NCI-H128 (cell line): ENCODE measurements around the gene TMEM106A.
"Not testable (repeated sequence)": the region's sequence is repeated elsewhere in the genome, so short reads cannot be mapped to it uniquely, and the experiment has no call there.

Experiments
- DNase-seq: peaks from one replicate; lab custom pipeline; 2025; ENCODE audit not compliant: unreplicated experiment; lab: John Stamatoyannopoulos, UW

The TMEM106A gene

DNA sequence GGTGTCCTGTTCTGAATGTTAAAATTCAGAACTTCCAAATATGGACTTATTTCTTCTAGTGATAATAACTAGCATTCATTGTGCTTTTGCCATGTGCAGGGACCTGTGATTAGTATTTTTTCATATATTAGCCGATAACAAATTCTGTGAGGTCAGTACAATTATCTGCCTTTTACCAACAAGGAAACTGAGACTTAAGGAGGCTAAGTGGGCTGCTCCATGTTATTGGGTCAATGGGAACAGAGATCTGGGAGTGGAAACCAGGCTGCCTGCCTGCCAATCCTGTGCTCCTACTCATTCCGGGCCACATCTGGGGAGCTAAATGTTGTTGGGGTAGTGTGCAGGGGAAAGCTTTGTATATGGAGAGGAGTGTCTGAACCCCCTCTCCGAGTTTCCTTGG is 3.7 kb downstream of the TMEM106A start:
- no peak for DNase-seq

DNA sequence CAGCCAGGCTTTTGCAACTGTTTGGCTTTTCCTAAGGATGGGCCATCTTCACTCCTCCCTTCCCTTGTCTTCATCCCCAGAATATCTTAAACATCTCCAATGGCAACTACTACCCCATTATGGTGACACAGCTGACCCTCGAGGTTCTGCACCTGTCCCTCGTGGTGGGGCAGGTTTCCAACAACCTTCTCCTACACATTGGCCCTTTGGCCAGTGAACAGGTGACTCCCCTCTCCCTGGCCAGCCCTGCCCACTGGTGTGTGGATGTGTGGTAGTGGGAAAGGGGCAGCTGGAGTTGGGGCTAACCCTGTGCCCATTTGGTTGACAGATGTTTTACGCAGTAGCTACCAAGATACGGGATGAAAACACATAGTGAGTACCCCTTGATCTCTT is 4.7 kb downstream of the TMEM106A start:
- DNase-seq, result no peak

DNA sequence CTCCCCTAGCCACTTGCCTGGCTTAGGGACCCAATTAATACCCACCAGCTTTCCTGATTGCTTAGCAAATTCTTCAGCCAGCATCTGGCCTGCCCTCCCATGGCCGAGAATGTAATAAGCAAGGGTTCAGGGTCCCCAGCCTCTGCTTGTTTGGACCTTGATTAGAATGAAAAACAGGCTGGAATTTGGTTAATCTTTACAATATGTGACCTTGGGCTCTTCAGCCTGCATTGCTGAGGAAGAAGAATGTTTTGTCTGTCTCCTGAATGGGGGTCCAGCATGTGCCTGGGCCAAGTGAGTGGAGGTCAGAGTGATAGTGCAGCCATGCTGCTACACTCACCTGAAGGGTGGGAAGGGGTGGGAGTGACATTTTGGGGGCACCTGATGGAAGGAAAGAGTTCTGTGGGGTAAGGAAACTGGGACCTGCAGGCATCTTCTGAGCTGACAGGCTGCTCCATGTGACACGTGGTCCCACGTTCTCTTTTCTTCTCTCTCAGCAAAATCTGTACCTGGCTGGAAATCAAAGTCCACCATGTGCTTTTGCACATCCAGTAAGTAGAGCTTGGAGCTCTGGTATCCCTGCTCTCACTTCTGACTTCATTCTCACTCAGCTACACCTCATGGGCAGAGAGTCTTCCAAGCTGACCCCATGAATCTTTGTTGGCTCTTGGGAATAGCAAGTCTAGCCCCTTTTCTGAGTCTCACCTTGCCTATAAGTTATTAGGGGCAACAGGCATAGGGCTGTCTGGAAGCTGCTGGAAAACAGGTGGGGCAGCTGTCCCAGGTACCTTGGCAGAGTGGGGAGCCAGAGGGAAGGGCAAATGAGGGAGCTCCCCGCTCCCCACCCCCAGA is 5.3 kb downstream of the TMEM106A start:
- no peak for DNase-seq

DNA sequence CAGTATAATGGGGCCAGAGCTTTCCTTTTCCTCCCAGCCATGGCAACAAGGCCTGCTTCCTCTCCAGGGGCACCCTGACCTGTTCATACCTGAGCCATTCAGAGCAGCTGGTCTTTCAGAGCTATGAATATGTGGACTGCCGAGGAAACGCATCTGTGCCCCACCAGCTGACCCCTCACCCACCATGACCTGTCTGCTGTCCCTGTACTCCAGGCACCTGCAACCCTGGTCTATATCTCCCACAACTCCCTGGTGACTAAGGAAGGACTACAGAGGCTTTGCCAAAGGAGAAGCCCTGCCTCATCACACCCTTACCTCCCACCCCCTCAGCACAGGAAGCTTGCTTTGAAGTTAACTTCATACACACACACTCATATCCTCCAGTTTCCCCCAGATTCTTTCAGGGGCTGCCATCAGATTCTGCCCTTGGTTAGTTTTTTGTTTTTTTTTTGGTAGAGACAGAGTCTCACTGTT is 6.0 kb downstream of the TMEM106A start:
- DNase-seq, result no peak

DNA sequence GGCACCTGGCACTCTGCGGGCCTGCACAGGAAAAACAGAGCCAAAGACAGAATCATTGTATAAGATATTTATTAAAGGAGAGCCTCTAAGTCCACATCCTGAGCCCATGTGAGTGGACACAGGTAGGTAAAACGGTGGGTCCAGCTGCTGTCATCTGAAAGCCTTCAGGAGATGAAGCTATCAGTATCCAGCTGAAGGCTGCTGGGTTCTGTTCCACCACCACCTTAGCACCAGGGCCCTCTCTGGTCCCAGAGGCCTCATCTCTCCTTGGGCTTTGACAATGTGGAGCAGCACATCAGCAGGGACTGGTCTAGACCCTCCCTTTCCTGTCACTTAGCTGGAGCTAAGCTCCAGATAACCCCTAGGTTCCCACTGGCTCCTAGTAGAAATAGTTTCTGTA is 7.3 kb downstream of the TMEM106A start:
- no peak for DNase-seq

DNA sequence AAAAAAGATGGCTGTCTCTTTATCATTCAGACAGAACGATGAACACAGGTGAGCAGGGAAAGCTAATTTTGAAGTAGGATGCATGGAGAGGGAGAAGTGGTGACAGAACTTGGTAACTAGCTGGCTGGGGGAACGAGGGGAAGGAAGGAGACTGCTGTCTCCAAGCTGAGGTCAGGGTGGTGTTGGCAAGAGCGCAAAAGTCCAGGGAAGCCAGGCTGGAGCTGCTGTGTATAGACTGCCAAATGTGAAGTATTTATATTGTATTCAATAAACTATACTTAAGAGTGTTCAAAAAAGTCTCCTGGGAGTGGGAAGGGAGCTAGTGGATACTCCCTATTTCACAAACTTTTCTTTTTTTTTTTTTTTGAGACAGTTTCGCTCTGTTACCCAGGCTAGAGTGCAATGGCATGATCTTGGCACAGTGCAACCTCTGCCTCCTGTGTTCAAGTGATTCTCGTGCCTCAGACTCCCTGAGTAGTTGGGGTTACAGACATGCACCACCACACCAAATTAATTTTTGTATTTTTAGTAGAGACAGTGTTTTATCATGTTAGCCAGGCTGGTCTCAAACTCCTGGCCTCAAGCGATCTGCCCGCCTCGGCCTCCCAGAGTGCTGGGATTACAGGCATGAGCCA is 8.2 kb downstream of the TMEM106A start:
- DNase-seq, result no peak

DNA sequence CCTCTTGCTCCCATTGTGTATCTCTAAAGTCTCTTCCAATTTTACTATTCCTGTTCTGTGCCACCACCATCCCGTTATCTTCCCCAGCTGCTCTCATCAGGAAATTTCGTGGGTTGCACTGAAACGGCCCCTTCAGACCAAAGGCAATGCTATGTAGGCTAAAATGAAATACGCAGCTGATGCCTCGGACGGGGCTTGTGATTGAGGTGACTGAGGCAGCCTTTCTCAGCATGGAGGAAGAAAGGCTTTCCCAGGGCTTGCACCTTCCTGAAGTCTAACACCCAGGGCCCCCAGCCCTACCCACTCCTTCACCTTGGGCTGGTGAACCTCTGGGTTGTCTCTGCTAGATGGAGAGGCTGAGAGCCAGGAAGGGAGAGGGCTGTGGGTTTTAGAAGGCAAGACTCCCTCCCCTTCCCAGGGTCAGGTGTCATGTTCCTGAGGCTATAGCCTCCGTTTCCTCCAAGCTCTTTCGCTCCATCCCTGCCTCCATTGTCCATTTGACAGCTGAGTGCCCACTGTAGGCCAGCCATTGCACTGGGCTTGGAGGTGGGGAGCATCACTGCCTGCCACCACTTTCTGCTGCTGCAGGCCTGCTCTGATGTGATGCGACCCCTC is 8.9 kb downstream of the TMEM106A start:
- DNase-seq, result no peak

DNA sequence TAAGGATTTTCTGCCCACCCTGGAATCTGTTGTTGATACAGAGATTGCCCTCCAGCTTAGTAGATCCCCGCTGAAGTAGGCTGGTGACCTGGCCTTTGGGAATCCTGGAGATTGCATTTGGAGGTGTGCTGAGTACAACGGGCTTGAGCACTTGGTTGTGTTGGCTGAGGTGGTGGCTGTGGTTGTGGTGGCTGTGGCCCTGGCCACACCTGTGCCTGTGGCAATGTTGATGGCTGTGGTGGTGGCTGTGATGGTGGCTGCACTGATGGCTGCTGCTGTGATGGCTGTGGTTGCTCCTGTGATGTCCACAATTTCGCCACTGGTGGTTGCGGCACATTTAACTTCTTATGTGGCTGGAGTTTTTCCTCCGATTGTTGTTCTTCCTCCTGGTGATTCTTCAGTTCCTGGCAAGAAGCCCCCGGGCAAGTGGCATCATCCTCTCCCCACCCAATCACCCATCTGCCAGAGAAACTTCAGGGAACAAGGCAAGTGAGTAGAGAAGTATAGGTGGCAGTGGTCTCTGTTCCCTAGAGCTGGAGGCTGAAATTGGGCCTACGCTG is 12.6 kb downstream of the TMEM106A start:
- DNase-seq, result no peak

DNA sequence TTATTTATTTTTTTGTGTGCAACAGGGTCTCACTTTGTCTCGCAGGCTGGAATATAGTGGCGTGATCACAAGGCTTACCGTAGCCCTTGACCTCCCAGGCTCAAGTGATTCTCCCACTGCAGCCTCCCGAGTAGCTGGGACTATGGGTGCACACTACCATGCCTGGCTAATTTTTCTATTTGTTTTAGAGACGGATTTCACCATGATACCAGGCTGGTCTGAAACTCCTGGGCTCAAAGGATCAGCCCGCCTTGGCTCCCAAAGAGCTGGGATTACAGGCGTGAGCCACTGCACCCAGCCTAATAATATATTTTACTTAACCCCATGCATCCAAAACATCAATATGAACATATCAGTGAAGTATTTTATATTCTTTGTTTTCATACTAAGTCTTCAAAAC is 14.7 kb downstream of the TMEM106A start:
- no peak for DNase-seq

DNA sequence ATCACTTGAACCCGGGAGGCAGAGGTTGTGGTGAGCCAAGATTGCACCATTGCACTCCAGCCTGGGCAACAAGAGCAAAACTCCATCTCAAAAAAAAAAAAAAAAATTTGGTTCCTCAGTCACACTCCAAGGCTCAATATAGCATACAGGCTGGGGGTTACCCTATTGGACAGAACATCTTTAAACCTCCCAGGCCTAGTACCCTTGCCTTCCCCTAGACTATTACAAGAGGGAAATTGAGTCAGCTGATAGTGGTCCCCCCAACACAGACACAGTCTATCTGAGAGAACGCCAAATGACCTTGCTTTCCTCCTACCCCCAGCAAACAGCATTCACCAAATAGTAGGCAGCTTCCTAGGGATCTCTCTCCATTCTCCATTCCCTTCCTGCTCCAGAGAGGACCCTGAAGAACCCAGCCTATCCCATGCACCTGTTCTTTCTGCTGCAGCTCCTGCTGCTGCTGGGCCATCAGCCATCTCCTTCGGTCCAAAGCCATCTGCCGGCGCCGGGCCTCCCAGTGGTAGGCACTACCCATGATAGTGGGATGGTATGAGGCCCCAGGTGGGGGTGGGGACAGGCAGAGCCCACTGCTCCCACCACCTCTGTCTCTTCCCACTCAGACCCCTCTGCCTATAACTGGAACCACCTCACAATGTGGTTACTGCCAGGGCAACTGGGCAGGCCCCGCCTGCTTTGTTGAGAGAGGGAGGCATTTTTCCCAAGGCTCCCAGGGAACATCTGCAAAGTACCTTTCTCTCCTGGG is 16.5 kb downstream of the TMEM106A start, which contains the start of gene CCDC200:
Gene CCDC200, minus strand, starts transcription at position 604 of the 763 bp plus-strand sequence. Its CDS starts 69 bp downstream, at position 535.
- DNase-seq, result not testable (repeated sequence)

DNA sequence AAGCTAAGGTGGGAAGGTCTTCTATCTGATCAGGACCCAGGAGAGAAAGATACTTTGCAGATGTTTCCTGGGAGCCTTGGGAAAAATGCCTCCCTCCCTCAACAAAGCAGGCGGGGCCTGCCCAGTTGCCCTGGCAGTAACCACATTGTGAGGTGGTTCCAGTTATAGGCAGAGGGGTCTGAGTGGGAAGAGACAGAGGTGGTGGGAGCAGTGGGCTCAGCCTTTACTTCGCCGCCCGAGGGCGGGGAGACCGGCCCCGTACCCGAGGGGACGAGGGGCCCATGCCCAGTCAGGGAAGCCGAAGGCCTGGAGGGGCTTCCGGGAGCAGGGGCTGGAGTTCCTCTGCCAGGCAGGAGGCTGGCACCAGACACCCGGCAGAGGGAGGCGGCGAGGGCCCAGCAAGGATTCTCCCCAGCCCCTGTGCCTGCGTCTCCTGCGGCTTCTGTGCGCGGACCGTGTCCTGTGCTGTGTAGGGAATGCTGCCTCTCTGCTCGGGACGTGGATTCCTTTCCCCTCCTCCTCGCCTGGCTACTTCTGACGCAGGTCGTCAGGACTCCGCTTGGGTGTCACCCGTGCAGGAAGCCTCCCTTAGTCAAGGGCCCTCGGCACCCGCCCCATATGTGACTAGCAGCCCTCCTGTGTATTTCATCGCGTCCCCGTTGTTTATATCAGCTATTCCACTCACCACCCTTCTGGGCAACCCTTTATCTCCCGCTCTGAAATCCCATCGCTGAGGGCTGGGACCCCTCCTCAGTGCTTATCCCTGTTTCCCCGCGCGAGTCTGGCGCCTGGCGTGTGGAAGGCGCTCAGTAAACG is 19.7 kb downstream of the TMEM106A start:
- not testable (repeated sequence) for DNase-seq

DNA sequence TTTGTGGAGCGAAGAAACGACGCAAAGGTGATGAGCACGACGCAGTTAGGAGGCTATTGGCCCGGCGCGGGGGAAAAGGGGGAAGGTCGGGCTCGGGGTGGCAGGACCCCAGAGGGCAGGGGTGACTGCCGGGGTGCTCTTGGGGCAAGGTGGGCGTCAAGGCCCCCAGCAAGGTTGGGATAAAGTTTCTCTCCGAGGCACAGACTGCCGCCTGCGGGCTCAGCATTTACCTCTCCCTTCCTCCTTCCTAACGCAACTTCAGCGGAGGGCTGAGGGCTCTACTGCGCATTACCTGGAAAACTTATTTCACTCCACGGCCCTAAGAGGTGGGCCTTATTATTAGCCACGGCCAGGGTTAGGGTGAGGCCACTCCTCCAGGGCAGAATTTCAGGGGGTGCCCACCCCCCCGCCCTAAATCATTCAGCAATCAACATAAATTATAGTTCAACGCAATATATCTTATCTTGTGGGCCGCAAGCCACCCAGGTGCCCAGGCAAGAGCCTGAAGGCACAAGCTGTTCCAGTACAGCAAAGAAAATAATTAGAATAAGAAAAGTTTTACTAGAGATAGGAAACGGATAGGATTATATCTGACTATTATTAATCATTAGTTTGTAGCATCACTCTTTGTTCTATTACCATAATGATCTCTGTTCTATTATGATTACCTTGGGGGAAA is 20.5 kb downstream of the TMEM106A start:
- DNase-seq, result not testable (repeated sequence)

DNA sequence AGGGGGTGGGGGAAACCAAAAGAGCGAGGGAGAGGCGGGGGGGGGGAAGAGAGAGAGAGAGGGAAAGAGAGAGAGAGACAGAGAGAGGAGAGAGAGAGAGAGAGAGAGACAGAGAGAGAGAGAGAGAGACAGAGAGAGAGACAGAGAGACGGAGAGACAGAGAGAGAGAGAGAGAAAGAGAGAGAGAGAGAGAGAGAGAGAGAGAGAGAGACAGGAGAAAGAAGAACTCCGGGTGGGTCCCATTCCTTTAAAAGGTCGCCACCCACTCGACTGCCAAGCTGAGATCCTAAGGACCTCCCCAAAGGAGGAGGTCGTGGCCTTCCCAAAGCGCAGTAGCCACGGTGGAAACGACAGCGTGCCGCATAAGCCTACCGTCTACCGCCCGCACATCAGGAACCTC is 21.6 kb downstream of the TMEM106A start:
- not testable (repeated sequence) for DNase-seq

DNA sequence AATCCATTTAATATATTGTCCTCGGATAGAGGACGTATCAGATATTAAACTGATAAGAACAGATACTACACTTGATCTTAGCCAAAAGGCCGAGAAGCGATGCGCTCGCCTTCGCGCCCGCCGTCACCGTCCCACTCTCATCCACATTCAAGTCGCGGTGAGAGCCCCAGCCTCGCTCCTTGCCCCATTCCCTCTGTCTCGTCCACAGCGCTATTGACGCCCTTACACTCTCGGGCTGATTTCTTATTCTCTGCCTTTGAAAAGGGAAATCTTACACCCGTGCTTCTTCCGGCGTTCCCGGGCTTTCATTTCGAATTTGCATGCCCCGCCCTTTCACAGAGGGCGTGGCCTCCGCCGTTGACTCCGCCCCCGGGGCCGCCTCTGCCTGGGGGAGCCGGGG is 22.2 kb downstream of the TMEM106A start, which contains the start of gene RNU2-1:
Gene RNU2-1, minus strand, starts transcription at position 101 of the 400 bp plus-strand sequence.
- not testable (repeated sequence) for DNase-seq

DNA sequence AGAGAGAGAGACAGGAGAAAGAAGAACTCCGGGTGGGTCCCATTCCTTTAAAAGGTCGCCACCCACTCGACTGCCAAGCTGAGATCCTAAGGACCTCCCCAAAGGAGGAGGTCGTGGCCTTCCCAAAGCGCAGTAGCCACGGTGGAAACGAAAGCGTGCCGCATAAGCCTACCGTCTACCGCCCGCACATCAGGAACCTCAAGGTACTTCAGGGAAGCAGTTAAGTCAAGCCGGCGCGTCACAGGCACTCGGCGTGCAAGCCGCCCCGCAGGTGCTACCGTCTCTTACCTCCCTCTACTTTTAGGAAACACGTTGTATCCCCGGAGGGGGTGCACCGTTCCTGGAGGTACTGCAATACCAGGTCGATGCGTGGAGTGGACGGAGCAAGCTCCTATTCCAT is 27.9 kb downstream of the TMEM106A start:
- not testable (repeated sequence) for DNase-seq

DNA sequence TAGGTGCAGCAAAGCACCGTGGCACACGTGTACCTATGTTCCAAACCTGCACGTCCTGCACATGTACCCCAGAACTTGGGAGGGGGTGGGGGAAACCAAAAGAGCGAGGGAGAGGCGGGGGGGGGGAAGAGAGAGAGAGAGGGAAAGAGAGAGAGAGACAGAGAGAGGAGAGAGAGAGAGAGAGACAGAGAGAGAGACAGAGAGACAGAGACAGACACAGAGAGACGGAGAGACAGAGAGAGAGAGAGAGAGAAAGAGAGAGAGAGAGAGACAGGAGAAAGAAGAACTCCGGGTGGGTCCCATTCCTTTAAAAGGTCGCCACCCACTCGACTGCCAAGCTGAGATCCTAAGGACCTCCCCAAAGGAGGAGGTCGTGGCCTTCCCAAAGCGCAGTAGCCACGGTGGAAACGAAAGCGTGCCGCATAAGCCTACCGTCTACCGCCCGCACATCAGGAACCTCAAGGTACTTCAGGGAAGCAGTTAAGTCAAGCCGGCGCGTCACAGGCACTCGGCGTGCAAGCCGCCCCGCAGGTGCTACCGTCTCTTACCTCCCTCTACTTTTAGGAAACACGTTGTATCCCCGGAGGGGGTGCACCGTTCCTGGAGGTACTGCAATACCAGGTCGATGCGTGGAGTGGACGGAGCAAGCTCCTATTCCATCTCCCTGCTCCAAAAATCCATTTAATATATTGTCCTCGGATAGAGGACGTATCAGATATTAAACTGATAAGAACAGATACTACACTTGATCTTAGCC is 29.1 kb downstream of the TMEM106A start:
- DNase-seq, result not testable (repeated sequence)

DNA sequence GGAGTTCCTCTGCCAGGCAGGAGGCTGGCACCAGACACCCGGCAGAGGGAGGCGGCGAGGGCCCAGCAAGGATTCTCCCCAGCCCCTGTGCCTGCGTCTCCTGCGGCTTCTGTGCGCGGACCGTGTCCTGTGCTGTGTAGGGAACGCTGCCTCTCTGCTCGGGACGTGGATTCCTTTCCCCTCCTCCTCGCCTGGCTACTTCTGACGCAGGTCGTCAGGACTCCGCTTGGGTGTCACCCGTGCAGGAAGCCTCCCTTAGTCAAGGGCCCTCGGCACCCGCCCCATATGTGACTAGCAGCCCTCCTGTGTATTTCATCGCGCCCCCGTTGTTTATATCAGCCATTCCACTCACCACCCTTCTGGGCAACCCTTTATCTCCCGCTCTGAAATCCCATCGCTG is 34.8 kb downstream of the TMEM106A start:
- DNase-seq, result not testable (repeated sequence)
